CD4-positive, alpha-beta T cell (primary cell): ENCODE data around the gene NTM. TPM values are rescaled to one million over a fixed set of nuclear protein-coding genes. Genes with fewer than 3 reads are reported as not detected.

ENCODE experiments used
- ATAC-seq: fragments of 200-7000 bp; cut with Tn5 transposase; one replicate; pipeline ENCODE4 v1.10.0; 2022; ENCODE audit warnings: mild to moderate bottlenecking; ENCODE audit not compliant: poor library complexity
- CTCF ChIA-PET: fragments of 350-600 bp; sonication (Branson Sonifier 250); formaldehyde crosslinking; loops from one replicate; lab custom pipeline; 2021; ENCODE audit warnings: antibody characterized with exemption, inconsistent platforms; lab: Charles Lee
- POLR2A ChIA-PET: fragments of 350-600 bp; sonication (Branson Sonifier 250); formaldehyde crosslinking; loops from one replicate; lab custom pipeline; 2021; ENCODE audit warnings: antibody characterized with exemption, inconsistent platforms; lab: Charles Lee
- DNase-seq, 14 experiments: peaks; one replicate each; pipeline ENCODE4 v3.0.0-alpha.2; 2013 to 2020; ENCODE audit warnings: mixed read lengths in 2 of 14
- H3K27ac ChIP-seq, 2 donors: one replicate each; pipeline versions ENCODE4 v1.5.1 to v1.7.0; 2013; ENCODE audit warnings: low read length in 2 of 2, low read depth in 1 of 2, mild to moderate bottlenecking in 1 of 2
- H3K27me3 ChIP-seq, 2 experiments: 1 replicate in 1 of 2; 2 replicates in 1 of 2; pipeline versions ENCODE4 v1.6.1 to v1.7.0; 2013; ENCODE audit warnings: low read length in 2 of 2, control low read depth in 1 of 2, mild to moderate bottlenecking in 1 of 2, moderate library complexity in 1 of 2; ENCODE audit not compliant: insufficient read depth in 2 of 2, control insufficient read depth in 1 of 2
- H3K36me3 ChIP-seq: one replicate; pipeline ENCODE4 v1.6.1; 2013; ENCODE audit warnings: low read length, control low read depth; ENCODE audit not compliant: insufficient read depth
- H3K4me1 ChIP-seq: one replicate; pipeline ENCODE4 v1.6.1; 2013; ENCODE audit warnings: low read length, control low read depth; ENCODE audit not compliant: insufficient read depth
- H3K4me3 ChIP-seq: one replicate; pipeline ENCODE4 v1.5.1; 2013; ENCODE audit warnings: mild to moderate bottlenecking, low read length, moderate library complexity
- H3K9me3 ChIP-seq, 2 experiments: 1 replicate in 1 of 2; 2 replicates in 1 of 2; pipeline versions ENCODE4 v1.6.1 to v1.7.0; 2013; ENCODE audit warnings: low read length in 2 of 2, mild to moderate bottlenecking in 2 of 2, control low read depth in 1 of 2, moderate library complexity in 1 of 2; ENCODE audit not compliant: control insufficient read depth in 1 of 2, insufficient read depth in 1 of 2
- H3K27ac Mint-ChIP-seq: one replicate; pipeline ENCODE4 v1.8.0; 2020; ENCODE audit warnings: mixed read lengths
- H3K27me3 Mint-ChIP-seq: one replicate; pipeline ENCODE4 v1.8.0; 2021; ENCODE audit warnings: mixed read lengths
- H3K36me3 Mint-ChIP-seq: one replicate; pipeline ENCODE4 v1.8.0; 2021; ENCODE audit warnings: low read depth, mixed read lengths
- H3K4me1 Mint-ChIP-seq: one replicate; pipeline ENCODE4 v1.8.0; 2021; ENCODE audit warnings: low read depth, mixed read lengths
- H3K4me3 Mint-ChIP-seq: one replicate; pipeline ENCODE4 v1.8.0; 2020; ENCODE audit warnings: mild to moderate bottlenecking, mixed read lengths
- H3K9me3 Mint-ChIP-seq: one replicate; pipeline ENCODE4 v1.8.0; 2020; ENCODE audit warnings: mixed read lengths
- intact Hi-C, 2 experiments: fragments of 100-400 bp; cut with DNase I in 1 of 2; cut with micrococcal nuclease in 1 of 2; formaldehyde crosslinking; loops; one replicate each; pipeline versions ENCODE4 v1.15.1 to v1.9.0; 2023 to 2025; cut with DNase I, micrococcal nuclease
- total RNA-seq, 174 experiments: library from RNA in 2 of 174; stranded (reverse) in 2 of 174; gene quantifications; one replicate each; pipeline ENCODE4 v1.2.3 and lab custom pipeline; 2021 to 2026
- TF ChIP-seq, protein P1 (sequence below): fragments of 200-600 bp; IDR thresholded peaks from one replicate; pipeline ENCODE4 v1.8.0; 2022; ENCODE audit warnings: antibody characterized with exemption, mild to moderate bottlenecking

NTM gene
- total RNA-seq, 2 experiments from 2014 or later, result not detected

DNA sequence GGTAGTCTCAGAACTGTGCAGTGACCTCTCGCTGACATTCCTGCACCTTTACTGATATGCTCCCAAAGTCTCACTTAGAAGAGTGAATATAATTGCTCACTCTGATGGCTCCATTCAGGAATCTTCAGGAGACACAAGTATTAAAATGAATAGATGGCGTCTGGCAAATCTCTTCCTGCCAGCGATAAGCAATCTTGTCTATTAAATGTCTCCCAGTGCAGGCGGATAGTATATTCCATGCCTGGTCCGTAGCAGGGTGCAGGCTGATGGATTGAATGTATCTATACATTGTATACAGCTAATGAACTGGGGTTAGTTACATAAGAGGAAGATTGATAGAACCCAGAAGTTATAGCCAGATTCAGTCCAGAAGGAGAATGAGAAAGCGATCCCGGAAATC, 575.3 kb downstream of the NTM start:
- H3K27ac ChIP-seq, result no peak overlapping the region
- no peak overlapping the region for H3K27ac Mint-ChIP-seq
- ATAC-seq, result no peak
- no peaks in the 10 kb centered on the region for H3K4me1 ChIP-seq
- no peaks in the 10 kb centered on the region for H3K9me3 Mint-ChIP-seq
- H3K4me3 ChIP-seq, result no peak overlapping the region
- intact Hi-C loops, result no loop called here
- no peaks in the 10 kb centered on the region for H3K27me3 Mint-ChIP-seq
- H3K4me1 Mint-ChIP-seq, result no peaks in the 10 kb centered on the region
- H3K36me3 ChIP-seq, result no peaks in the 10 kb centered on the region
- no peaks in the 10 kb centered on the region for H3K36me3 Mint-ChIP-seq
- no peaks in the 10 kb centered on the region for H3K27me3 ChIP-seq
- ChIA-PET CTCF (no interaction called here), POLR2A (no interaction called here)
- no peak overlapping the region for H3K4me3 Mint-ChIP-seq
- TF ChIP-seq, protein P1, sequence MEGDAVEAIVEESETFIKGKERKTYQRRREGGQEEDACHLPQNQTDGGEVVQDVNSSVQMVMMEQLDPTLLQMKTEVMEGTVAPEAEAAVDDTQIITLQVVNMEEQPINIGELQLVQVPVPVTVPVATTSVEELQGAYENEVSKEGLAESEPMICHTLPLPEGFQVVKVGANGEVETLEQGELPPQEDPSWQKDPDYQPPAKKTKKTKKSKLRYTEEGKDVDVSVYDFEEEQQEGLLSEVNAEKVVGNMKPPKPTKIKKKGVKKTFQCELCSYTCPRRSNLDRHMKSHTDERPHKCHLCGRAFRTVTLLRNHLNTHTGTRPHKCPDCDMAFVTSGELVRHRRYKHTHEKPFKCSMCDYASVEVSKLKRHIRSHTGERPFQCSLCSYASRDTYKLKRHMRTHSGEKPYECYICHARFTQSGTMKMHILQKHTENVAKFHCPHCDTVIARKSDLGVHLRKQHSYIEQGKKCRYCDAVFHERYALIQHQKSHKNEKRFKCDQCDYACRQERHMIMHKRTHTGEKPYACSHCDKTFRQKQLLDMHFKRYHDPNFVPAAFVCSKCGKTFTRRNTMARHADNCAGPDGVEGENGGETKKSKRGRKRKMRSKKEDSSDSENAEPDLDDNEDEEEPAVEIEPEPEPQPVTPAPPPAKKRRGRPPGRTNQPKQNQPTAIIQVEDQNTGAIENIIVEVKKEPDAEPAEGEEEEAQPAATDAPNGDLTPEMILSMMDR, result no peak
- no peak for DNase-seq
- peaks cover 0 to 4% of the 10 kb centered on the region in 2 experiments for H3K9me3 ChIP-seq

DNA sequence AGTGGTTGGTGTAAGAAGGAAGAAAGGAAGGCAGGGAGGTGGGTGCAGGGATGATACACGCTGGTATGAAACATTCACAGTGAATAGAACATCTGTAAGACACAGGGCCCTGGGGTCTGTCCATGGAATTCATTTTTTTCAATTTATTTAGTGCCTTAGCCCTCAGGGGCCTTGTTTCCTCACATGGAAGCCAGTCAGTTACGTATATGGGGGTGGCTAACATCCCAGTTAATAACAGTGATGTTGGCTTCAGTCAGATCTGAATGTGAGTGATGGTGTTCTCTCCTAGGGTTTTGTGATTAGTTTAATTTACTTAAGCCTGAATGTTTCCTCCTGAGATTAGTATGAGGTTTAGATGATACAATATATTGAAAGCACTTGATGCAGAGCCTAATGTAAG, 577.1 kb downstream of the NTM start:
- Mint-ChIP-seq H3K36me3 (no peaks in the 10 kb centered on the region), H3K4me3 (no peak overlapping the region), H3K27me3 (no peaks in the 10 kb centered on the region), H3K9me3 (no peaks in the 10 kb centered on the region), H3K4me1 (no peaks in the 10 kb centered on the region), H3K27ac (no peak overlapping the region)
- TF ChIP-seq, protein P1, result no peak
- intact Hi-C loops, result no loop called here
- Histone ChIP-seq H3K9me3 (peaks cover 0 to 4% of the 10 kb centered on the region in 2 experiments), H3K4me1 (no peaks in the 10 kb centered on the region), H3K36me3 (no peaks in the 10 kb centered on the region), H3K27me3 (no peaks in the 10 kb centered on the region), H3K27ac (no peak overlapping the region), H3K4me3 (no peak overlapping the region)
- POLR2A ChIA-PET, result no interaction called here
- no peak for ATAC-seq
- CTCF ChIA-PET, result no interaction called here
- no peak for DNase-seq

DNA sequence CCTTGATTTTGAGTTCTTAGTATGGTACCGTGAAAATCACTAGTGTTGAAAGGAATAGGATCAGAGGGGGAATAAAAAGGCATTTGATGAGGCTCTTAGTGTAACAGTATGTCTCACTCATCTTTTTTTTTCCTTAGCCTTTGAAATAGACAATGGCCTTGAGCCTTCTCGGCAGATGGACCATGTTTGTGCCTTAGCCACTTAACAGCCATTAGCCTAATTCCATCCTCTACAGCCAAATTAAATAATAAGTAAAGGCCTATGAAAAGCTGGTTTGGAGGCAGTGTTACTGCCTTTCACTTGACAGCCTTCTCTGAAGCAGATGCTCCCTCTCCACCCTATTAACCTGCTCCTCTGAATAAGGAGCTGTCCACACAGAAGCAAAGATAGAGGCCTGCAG, 580.7 kb downstream of the NTM start:
- H3K9me3 Mint-ChIP-seq, result no peaks in the 10 kb centered on the region
- no peak overlapping the region for H3K4me3 Mint-ChIP-seq
- intact Hi-C loops, result no loop called here
- ChIA-PET CTCF (no interaction called here), POLR2A (no interaction called here)
- no peak for ATAC-seq
- H3K27ac ChIP-seq, result no peak overlapping the region
- H3K27me3 Mint-ChIP-seq, result no peaks in the 10 kb centered on the region
- no peaks in the 10 kb centered on the region for H3K4me1 Mint-ChIP-seq
- peaks cover 0 to 4% of the 10 kb centered on the region in 2 experiments for H3K9me3 ChIP-seq
- H3K36me3 ChIP-seq, result no peaks in the 10 kb centered on the region
- H3K27ac Mint-ChIP-seq, result no peak overlapping the region
- TF ChIP-seq, protein P1, result no peak
- H3K4me1 ChIP-seq, result no peaks in the 10 kb centered on the region
- H3K4me3 ChIP-seq, result no peak overlapping the region
- H3K27me3 ChIP-seq, result no peaks in the 10 kb centered on the region
- DNase-seq, result no peak
- no peaks in the 10 kb centered on the region for H3K36me3 Mint-ChIP-seq
